IMR-90 (cell line): ENCODE data around the gene KIDINS220. TPM values are rescaled to one million over a fixed set of nuclear protein-coding genes. Genes with fewer than 3 reads are reported as not detected.

Experiments
- ATAC-seq: fragments of 200-7000 bp; cut with Tn5 transposase; 2 replicates; pipeline ENCODE4 v1.9.1; 2020; ENCODE audit warnings: low read depth, mild to moderate bottlenecking, moderate library complexity
- BruUV-seq: library from RNA; stranded (reverse); fragments of 400-500 nt; replicated peaks from 2 replicates; lab custom pipeline; 2021; lab: Mats Ljungman, UMichigan
- CTCF ChIA-PET: fragments of 300-600 bp; formaldehyde crosslinking; extraction: SDS; loops from one replicate; lab custom pipeline; 2021; ENCODE audit warnings: antibody characterized with exemption; lab: Yijun Ruan, JAX
- POLR2A ChIA-PET: fragments of 300-600 bp; sonication (Branson Sonifier 250); formaldehyde crosslinking; loops from one replicate; lab custom pipeline; 2022; ENCODE audit warnings: antibody characterized with exemption; ENCODE audit not compliant: unreplicated experiment; lab: Charles Lee
- DNase-seq: peaks from one replicate; pipeline ENCODE4 v3.0.0; 2013
- H2AFZ ChIP-seq: replicated peaks from 2 replicates; pipeline ENCODE3; 2013; ENCODE audit warnings: low read length, mild to moderate bottlenecking; ENCODE audit not compliant: poor library complexity
- H2AK5ac ChIP-seq: 2 replicates; pipeline ENCODE4 v1.6.1; 2013; ENCODE audit warnings: low read depth, low read length, inconsistent platforms
- H2AK9ac ChIP-seq: replicated peaks from 2 replicates; pipeline ENCODE3; 2013; ENCODE audit warnings: mild to moderate bottlenecking, low read depth, low read length, moderate library complexity; ENCODE audit not compliant: poor library complexity
- H2BK120ac ChIP-seq: 2 replicates; pipeline ENCODE4 v1.6.1; 2013; ENCODE audit warnings: low read depth, low read length, inconsistent platforms
- H2BK15ac ChIP-seq: 3 replicates; pipeline ENCODE4 v1.6.1; 2013; ENCODE audit warnings: low read depth, low read length, inconsistent platforms
- H2BK20ac ChIP-seq: 2 replicates; pipeline ENCODE4 v1.6.1; 2013; ENCODE audit warnings: low read depth, mild to moderate bottlenecking, inconsistent platforms, low read length, moderate library complexity
- H2BK5ac ChIP-seq: 2 replicates; pipeline ENCODE4 v1.6.1; 2013; ENCODE audit warnings: mild to moderate bottlenecking, low read depth, low read length, inconsistent platforms; ENCODE audit not compliant: poor library complexity, severe bottlenecking
- H3K14ac ChIP-seq: replicated peaks from 2 replicates; pipeline ENCODE4 v1.6.1; 2013; ENCODE audit warnings: low read depth, low read length, inconsistent platforms
- H3K18ac ChIP-seq: 2 replicates; pipeline ENCODE4 v1.6.1; 2013; ENCODE audit warnings: low read depth, low read length, control low read depth
- H3K23ac ChIP-seq: 2 replicates; pipeline ENCODE4 v1.6.1; 2013; ENCODE audit warnings: low read depth, low read length, inconsistent platforms
- H3K27ac ChIP-seq: 2 replicates; pipeline ENCODE4 v1.5.1; 2013; ENCODE audit warnings: mild to moderate bottlenecking, control low read depth, low read length; ENCODE audit not compliant: insufficient read depth
- H3K27me3 ChIP-seq: 2 replicates; pipeline ENCODE4 v1.6.1; 2013; ENCODE audit warnings: low read length; ENCODE audit not compliant: control insufficient read depth, insufficient read depth
- H3K36me3 ChIP-seq: 2 replicates; pipeline ENCODE4 v1.6.1; 2013; ENCODE audit warnings: low read length, mixed read lengths; ENCODE audit not compliant: control insufficient read depth, insufficient read depth
- H3K4ac ChIP-seq: 2 replicates; pipeline ENCODE4 v1.6.1; 2013; ENCODE audit warnings: low read depth, low read length, inconsistent platforms
- H3K4me1 ChIP-seq: 2 replicates; pipeline ENCODE4 v1.6.1; 2013; ENCODE audit warnings: low read length, mixed read lengths; ENCODE audit not compliant: control insufficient read depth, insufficient read depth
- H3K4me2 ChIP-seq: 2 replicates; pipeline ENCODE4 v1.6.1; 2013; ENCODE audit warnings: low read depth, mild to moderate bottlenecking, control low read depth, low read length, moderate library complexity
- H3K4me3 ChIP-seq: 2 replicates; pipeline ENCODE4 v1.5.1; 2013; ENCODE audit warnings: low read depth, mild to moderate bottlenecking, control low read depth, low read length, moderate library complexity; ENCODE audit not compliant: insufficient read depth
- H3K56ac ChIP-seq: 2 replicates; pipeline ENCODE4 v1.6.1; 2013; ENCODE audit warnings: low read length, inconsistent platforms; ENCODE audit not compliant: insufficient read depth; ENCODE audit errors: extremely low read depth
- H3K79me1 ChIP-seq, 2 experiments: 2 replicates each; pipeline ENCODE4 v1.6.1; 2013; ENCODE audit warnings: low read length in 2 of 2, inconsistent platforms in 1 of 2, low read depth in 1 of 2
- H3K9ac ChIP-seq: 2 replicates; pipeline ENCODE4 v1.6.1; 2013; ENCODE audit warnings: low read depth, low read length, control low read depth
- H3K9me1 ChIP-seq: 2 replicates; pipeline ENCODE4 v1.6.1; 2013; ENCODE audit warnings: low read length, inconsistent platforms; ENCODE audit not compliant: insufficient read depth
- H3K9me3 ChIP-seq: 2 replicates; pipeline ENCODE4 v1.6.1; 2013; ENCODE audit warnings: low read length; ENCODE audit not compliant: control insufficient read depth, insufficient read depth
- H4K20me1 ChIP-seq: 2 replicates; pipeline ENCODE4 v1.6.1; 2013; ENCODE audit warnings: low read length, inconsistent platforms; ENCODE audit not compliant: insufficient read depth
- H4K5ac ChIP-seq: 2 replicates; pipeline ENCODE4 v1.6.1; 2013; ENCODE audit warnings: mild to moderate bottlenecking, low read depth, low read length, control low read depth
- H4K8ac ChIP-seq, 2 experiments: 2 replicates each; pipeline ENCODE4 v1.6.1; 2013; ENCODE audit warnings: low read depth in 2 of 2, low read length in 2 of 2, control low read depth in 1 of 2, inconsistent platforms in 1 of 2
- H4K91ac ChIP-seq: 2 replicates; pipeline ENCODE4 v1.6.1; 2013; ENCODE audit warnings: low read depth, low read length, inconsistent platforms; ENCODE audit not compliant: insufficient read depth
- BHLHE40 ChIP-seq: fragments of 150-350 bp; IDR thresholded peaks from 2 replicates; pipeline ENCODE4 v1.6.1; 2016; ENCODE audit warnings: mild to moderate bottlenecking, low read depth, low read length
- CEBPB ChIP-seq: IDR thresholded peaks from 2 replicates; pipeline ENCODE4 v1.6.1; 2012; ENCODE audit warnings: low read depth, low read length, improper control_type of control experiment
- CHD1 ChIP-seq: IDR thresholded peaks from 2 replicates; pipeline ENCODE4 v1.6.1; 2012; ENCODE audit warnings: low read depth, low read length, improper control_type of control experiment
- FOS ChIP-seq: fragments of 150-350 bp; IDR thresholded peaks from 2 replicates; pipeline ENCODE4 v1.6.1; 2016; ENCODE audit warnings: low read depth, low read length
- MAFK ChIP-seq: IDR thresholded peaks from 2 replicates; pipeline ENCODE4 v1.6.1; 2012; ENCODE audit warnings: low read depth, low read length, improper control_type of control experiment
- MXI1 ChIP-seq: IDR thresholded peaks from 2 replicates; pipeline ENCODE4 v1.6.1; 2012; ENCODE audit warnings: low read depth, mild to moderate bottlenecking, low read length, moderate library complexity, borderline replicate concordance
- NFE2L2 ChIP-seq: fragments of 150-350 bp; IDR thresholded peaks from 2 replicates; pipeline ENCODE4 v1.6.1; 2016; ENCODE audit warnings: low read depth, mild to moderate bottlenecking, low read length
- POLR2A ChIP-seq: IDR thresholded peaks from 2 replicates; pipeline ENCODE4 v1.6.1; 2012; ENCODE audit warnings: mild to moderate bottlenecking, low read depth, low read length
- RAD21 ChIP-seq: IDR thresholded peaks from 2 replicates; pipeline ENCODE4 v1.6.1; 2012; ENCODE audit warnings: low read length, improper control_type of control experiment
- RFX5 ChIP-seq: IDR thresholded peaks from 2 replicates; pipeline ENCODE4 v1.8.0; 2012; ENCODE audit warnings: low read depth, mild to moderate bottlenecking, low read length, moderate library complexity
- SMC3 ChIP-seq: fragments of 150-350 bp; IDR thresholded peaks from 2 replicates; pipeline ENCODE4 v1.6.1; 2016; ENCODE audit warnings: low read depth, mild to moderate bottlenecking, antibody characterized with exemption, low read length, moderate library complexity
- USF2 ChIP-seq: fragments of 150-350 bp; IDR thresholded peaks from 2 replicates; pipeline ENCODE4 v1.6.1; 2017; ENCODE audit warnings: mild to moderate bottlenecking, antibody characterized with exemption, low read length, low read depth
- whole genome bisulfite sequencing, 2 experiments: methylation state at CpG; one replicate each; pipeline versions ENCODE4 v1.1.5 to v1.1.7; 2013; ENCODE audit warnings: missing lambda C conversion rate in 2 of 2; ENCODE audit not compliant: insufficient read length in 1 of 2; ENCODE audit errors: extremely low coverage in 2 of 2; 5-methylcytosine and 5-hydroxymethylcytosine counted together
- dilution Hi-C: fragments of 300-500 bp; cut with HindIII; formaldehyde crosslinking; loops from one replicate; pipeline ENCODE4 v1.14.3; 2018; ENCODE audit warnings: low sequenced_read_pairs; ENCODE audit not compliant: unreplicated experiment
- in situ Hi-C: fragments of 300-500 bp; cut with MboI; formaldehyde crosslinking; loops from 3 replicates; pipeline ENCODE4 v1.14.3; 2019; ENCODE audit warnings: low sequenced_read_pairs, inconsistent platforms, mixed read lengths
- intact Hi-C: fragments of 100-400 bp; cut with micrococcal nuclease; formaldehyde crosslinking; loops from 2 replicates; pipeline ENCODE4 v1.10.0; 2022
- polyA plus RNA-seq, 3 experiments: library from polyadenylated mRNA; depleted of rRNA; stranded (reverse); fragments of >200 nt; gene quantifications; 2 replicates each; pipeline ENCODE4 v1.2.3, GENCODE V29; 2012; ENCODE audit warnings: low replicate concordance in 1 of 3
- total RNA-seq: library from RNA; depleted of rRNA; stranded (reverse); fragments of >200 nt; gene quantifications from 2 replicates; pipeline ENCODE4 v1.2.3, GENCODE V29; 2012
- TF ChIP-seq, protein P1 (sequence below): fragments of 150-350 bp; IDR thresholded peaks from 2 replicates; pipeline ENCODE4 v1.6.1; 2016; ENCODE audit warnings: low read depth, mild to moderate bottlenecking, low read length, moderate library complexity, borderline replicate concordance
- TF ChIP-seq, protein P2 (sequence below): conservative IDR thresholded peaks from 2 replicates; pipeline ENCODE4 v1.5.1; 2012; ENCODE audit warnings: mild to moderate bottlenecking, low read depth, low read length, improper control_type of control experiment

KIDINS220 gene
- total and polyA plus RNA-seq, 2 of the 4 experiments (the other 2 are of a cell fraction) = 23.1 to 63.4 TPM

DNA sequence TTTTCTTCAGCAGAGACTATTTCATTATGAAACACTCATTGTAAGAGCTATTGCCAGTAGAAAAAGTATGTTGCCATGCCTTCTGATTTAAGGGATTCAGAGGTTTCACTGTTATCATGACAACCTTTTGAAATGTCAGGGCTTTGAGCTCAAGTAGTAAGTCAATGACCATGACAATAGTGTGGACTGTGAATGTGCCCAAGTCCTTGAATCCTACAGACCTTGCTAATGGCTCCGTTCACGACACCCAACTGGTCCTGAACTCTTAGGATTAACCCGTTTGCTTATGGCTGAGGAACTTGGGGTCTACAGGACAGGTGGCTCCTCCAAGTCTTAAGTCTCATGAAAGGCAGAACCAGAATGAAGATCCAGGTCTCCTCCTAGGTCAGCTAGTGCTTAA is 17.6 kb upstream of the KIDINS220 start:
- Histone ChIP-seq H3K36me3 (peaks cover 6% of the 10 kb centered on the region; the same call in 1 of the 2 replicates), H3K9ac (no peak overlapping the region), H3K9me3 (no peaks in the 10 kb centered on the region), H2AK5ac (no peak overlapping the region), H4K20me1 (no peaks in the 10 kb centered on the region), H4K8ac (no peak overlapping the region), H3K4me1 (no peaks in the 10 kb centered on the region), H3K27ac (no peak overlapping the region), H2AFZ (no peak overlapping the region), H3K4me3 (no peak overlapping the region), H3K4me2 (no peak overlapping the region), H2BK120ac (no peak overlapping the region), H2BK15ac (no peak overlapping the region), H4K91ac (no peak overlapping the region), H2AK9ac (no peak overlapping the region), H2BK5ac (no peak overlapping the region), H3K14ac (no peak overlapping the region), H3K23ac (no peak overlapping the region), H4K5ac (no peak overlapping the region), H3K56ac (no peak overlapping the region), H3K4ac (no peak overlapping the region), H2BK20ac (no peak overlapping the region), H3K27me3 (no peaks in the 10 kb centered on the region), H3K9me1 (0 out of 2 replicates have a peak, but pooled peaks cover 2% of the 10 kb centered on the region), H3K18ac (no peak overlapping the region), H3K79me1 (no peaks in the 10 kb centered on the region)
- dilution Hi-C loops (no loop called here), in situ Hi-C loops (loop anchor here (25.0 kb wide), 1 partner anchor 482 kb away; no protein-coding TSS in a partner anchor), intact Hi-C loops (no loop called here)
- BruUV-seq = no TSS peak
- ChIA-PET POLR2A (no interaction called here), CTCF (no interaction called here)
- no CpG with 5 or more reads among the region's 3 CpGs for WGBS, 2 experiments
- no peak for TF ChIP-seq FOS
- TF ChIP-seq USF2 = no peak
- TF ChIP-seq MAFK = no peak
- no peak for TF ChIP-seq BHLHE40
- no peak for TF ChIP-seq NFE2L2
- no peak for TF ChIP-seq RAD21
- TF ChIP-seq POLR2A = no peak
- TF ChIP-seq, protein P1, sequence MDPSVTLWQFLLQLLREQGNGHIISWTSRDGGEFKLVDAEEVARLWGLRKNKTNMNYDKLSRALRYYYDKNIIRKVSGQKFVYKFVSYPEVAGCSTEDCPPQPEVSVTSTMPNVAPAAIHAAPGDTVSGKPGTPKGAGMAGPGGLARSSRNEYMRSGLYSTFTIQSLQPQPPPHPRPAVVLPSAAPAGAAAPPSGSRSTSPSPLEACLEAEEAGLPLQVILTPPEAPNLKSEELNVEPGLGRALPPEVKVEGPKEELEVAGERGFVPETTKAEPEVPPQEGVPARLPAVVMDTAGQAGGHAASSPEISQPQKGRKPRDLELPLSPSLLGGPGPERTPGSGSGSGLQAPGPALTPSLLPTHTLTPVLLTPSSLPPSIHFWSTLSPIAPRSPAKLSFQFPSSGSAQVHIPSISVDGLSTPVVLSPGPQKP = no peak
- no peak for TF ChIP-seq CEBPB
- no peak for TF ChIP-seq RFX5
- TF ChIP-seq, protein P2, sequence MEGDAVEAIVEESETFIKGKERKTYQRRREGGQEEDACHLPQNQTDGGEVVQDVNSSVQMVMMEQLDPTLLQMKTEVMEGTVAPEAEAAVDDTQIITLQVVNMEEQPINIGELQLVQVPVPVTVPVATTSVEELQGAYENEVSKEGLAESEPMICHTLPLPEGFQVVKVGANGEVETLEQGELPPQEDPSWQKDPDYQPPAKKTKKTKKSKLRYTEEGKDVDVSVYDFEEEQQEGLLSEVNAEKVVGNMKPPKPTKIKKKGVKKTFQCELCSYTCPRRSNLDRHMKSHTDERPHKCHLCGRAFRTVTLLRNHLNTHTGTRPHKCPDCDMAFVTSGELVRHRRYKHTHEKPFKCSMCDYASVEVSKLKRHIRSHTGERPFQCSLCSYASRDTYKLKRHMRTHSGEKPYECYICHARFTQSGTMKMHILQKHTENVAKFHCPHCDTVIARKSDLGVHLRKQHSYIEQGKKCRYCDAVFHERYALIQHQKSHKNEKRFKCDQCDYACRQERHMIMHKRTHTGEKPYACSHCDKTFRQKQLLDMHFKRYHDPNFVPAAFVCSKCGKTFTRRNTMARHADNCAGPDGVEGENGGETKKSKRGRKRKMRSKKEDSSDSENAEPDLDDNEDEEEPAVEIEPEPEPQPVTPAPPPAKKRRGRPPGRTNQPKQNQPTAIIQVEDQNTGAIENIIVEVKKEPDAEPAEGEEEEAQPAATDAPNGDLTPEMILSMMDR = no peak
- TF ChIP-seq CHD1 = no peak
- TF ChIP-seq SMC3 = no peak
- TF ChIP-seq MXI1 = no peak
- DNase-seq = no peak
- no peak for ATAC-seq
